ENCODE results near the gene DDHD1. TPM values are rescaled to one million over a fixed set of nuclear protein-coding genes. Genes with fewer than 3 reads are reported as not detected.

DDHD1 gene
- total RNA-seq, 1 donor from 2014 or later: 5.3 TPM

DNA sequence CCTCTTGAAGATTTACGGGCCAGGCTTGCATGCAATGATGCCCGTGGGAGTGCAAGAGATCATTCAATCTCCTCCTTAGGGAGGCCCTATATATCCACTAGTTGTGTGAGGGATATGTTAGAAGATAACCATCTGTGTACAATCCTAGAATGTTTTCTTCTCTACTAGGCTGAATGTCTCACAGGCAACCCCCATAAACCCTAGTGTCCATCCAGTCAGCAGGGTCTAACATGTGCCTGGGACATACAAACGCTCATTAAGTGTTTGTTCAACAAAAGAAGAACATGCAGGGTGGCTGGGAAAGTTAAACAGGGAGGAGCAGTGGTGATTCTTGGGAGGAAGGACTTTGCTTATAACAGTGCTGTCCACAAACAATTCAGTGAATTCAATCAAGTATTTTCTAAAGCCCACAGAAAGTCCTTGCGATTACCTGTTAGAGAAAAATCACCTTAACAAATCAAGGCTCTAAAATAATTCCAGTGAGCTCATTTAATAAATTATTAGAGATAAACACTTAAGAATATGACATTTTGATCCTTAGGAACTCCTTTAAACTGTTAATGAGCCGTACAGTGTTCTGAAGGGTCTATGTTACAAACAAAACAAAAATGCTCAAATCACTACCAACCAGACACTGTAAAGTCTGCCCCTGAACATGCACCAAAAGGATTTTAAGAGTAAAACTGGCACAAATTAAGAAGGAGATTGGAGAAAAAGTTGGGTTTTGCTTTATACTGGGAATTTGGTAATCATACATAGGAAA lies 105.6 kb downstream of the DDHD1 start:
- no peaks in the 10 kb centered on the region for H3K36me3 ChIP-seq (ENCODE audit: control insufficient read depth, insufficient read depth, low read length)

GRCh38 chr14:53044486-53044885 lies 108.6 kb downstream of the DDHD1 start:
- TF ChIP-seq, protein P1, sequence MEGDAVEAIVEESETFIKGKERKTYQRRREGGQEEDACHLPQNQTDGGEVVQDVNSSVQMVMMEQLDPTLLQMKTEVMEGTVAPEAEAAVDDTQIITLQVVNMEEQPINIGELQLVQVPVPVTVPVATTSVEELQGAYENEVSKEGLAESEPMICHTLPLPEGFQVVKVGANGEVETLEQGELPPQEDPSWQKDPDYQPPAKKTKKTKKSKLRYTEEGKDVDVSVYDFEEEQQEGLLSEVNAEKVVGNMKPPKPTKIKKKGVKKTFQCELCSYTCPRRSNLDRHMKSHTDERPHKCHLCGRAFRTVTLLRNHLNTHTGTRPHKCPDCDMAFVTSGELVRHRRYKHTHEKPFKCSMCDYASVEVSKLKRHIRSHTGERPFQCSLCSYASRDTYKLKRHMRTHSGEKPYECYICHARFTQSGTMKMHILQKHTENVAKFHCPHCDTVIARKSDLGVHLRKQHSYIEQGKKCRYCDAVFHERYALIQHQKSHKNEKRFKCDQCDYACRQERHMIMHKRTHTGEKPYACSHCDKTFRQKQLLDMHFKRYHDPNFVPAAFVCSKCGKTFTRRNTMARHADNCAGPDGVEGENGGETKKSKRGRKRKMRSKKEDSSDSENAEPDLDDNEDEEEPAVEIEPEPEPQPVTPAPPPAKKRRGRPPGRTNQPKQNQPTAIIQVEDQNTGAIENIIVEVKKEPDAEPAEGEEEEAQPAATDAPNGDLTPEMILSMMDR (IDR thresholded peaks at IDR 0.05; ENCODE audit: insufficient read depth, low read length, severe bottlenecking): no peak
- Histone ChIP-seq H3K36me3 (ENCODE audit: control insufficient read depth, insufficient read depth, low read length) (no peaks in the 10 kb centered on the region), H3K27me3 (ENCODE audit: control insufficient read depth, insufficient read depth, low read length) (no peaks in the 10 kb centered on the region), H3K4me3 (ENCODE audit: low read depth, low read length) (no peak overlapping the region)
- DNase-seq (ENCODE audit: low read depth) (no peak), FAIRE-seq (no peak)

More for the DNA sequence above, 105.6 kb downstream of the DDHD1 start:
- H3K4me3 ChIP-seq (ENCODE audit: low read depth, low read length): no peak overlapping the region
- H3K27me3 ChIP-seq (ENCODE audit: control insufficient read depth, insufficient read depth, low read length): no peaks in the 10 kb centered on the region
- TF ChIP-seq, protein P1 (IDR thresholded peaks at IDR 0.05; ENCODE audit: insufficient read depth, low read length, severe bottlenecking): no peak
- DNase-seq (ENCODE audit: low read depth): no peak
- no peak for FAIRE-seq

DNA sequence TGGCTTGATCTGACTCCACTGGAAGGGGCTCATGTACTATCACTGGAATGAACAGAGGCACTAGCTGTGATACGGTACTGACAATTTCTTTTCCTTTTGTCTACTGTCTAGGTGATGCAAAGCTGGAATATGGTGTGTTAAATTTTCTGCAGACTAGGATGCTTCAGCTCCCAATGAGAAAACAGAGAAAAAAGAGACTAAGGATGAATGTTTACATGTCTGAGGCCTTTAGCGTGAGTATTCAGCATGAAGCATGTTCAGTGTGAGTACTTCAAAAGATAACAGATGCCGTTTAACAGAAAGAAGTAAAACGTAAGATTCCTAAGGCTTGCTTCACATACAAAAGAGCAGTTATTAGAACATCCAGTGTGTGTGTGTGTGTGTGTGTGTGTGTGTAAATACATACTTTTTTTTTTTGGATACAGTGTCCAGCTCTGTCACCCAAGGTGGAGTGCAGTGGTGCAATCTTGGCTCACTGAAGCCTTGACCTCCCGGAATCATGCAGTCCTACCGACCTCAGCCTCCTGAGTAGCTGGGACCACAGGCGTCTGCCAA lies 110.0 kb downstream of the DDHD1 start:
- FAIRE-seq (no peak), DNase-seq (ENCODE audit: low read depth) (no peak)
- TF ChIP-seq, protein P1 (IDR thresholded peaks at IDR 0.05; ENCODE audit: insufficient read depth, low read length, severe bottlenecking): no peak
- Histone ChIP-seq H3K36me3 (ENCODE audit: control insufficient read depth, insufficient read depth, low read length) (no peaks in the 10 kb centered on the region), H3K27me3 (ENCODE audit: control insufficient read depth, insufficient read depth, low read length) (no peaks in the 10 kb centered on the region), H3K4me3 (ENCODE audit: low read depth, low read length) (no peak overlapping the region)

DNA sequence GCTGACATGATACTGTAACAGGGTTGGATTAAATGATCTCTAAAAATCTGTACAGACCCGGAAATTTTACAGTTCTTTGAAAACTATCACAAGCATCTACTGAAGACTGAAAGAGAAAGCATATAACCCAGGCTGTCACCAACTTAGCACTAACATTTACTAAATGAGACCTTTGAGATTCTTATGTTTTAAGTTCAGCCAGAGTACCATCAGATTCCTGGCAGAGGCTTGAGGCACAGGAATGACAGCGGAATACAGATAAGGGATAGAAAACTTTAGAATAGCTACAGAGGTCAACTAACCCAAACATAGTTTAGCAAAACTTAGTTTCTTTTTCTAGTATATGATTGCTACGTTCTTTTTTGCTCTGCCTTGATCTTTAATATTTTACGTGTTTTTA lies 110.6 kb downstream of the DDHD1 start:
- H3K4me3 ChIP-seq (ENCODE audit: low read depth, low read length): no peak overlapping the region
- FAIRE-seq (no peak), DNase-seq (ENCODE audit: low read depth) (no peak)
- no peaks in the 10 kb centered on the region for H3K36me3 ChIP-seq (ENCODE audit: control insufficient read depth, insufficient read depth, low read length)
- TF ChIP-seq, protein P1 (IDR thresholded peaks at IDR 0.05; ENCODE audit: insufficient read depth, low read length, severe bottlenecking): no peak
- H3K27me3 ChIP-seq (ENCODE audit: control insufficient read depth, insufficient read depth, low read length): no peaks in the 10 kb centered on the region

DNA sequence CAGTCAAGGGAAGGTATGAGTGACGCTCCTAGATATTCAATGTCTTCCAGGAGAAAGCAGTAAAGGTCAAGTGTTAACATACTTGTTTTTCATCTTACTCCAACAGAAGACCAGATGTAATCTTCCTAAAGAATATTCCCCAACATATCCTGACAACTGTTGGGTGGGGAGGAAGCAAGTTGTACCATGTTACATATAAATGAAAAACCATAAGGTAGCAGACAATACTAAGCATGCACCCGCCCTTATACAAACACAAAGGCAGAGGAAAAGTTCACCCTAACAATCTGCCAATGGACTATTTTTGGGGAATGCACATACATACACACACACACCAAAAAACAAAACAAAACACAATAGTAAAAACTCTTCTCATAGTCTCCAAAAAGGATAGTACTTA lies 112.1 kb downstream of the DDHD1 start:
- Histone ChIP-seq H3K4me3 (ENCODE audit: low read depth, low read length) (no peak overlapping the region), H3K27me3 (ENCODE audit: control insufficient read depth, insufficient read depth, low read length) (no peaks in the 10 kb centered on the region), H3K36me3 (ENCODE audit: control insufficient read depth, insufficient read depth, low read length) (no peaks in the 10 kb centered on the region)
- TF ChIP-seq, protein P1 (IDR thresholded peaks at IDR 0.05; ENCODE audit: insufficient read depth, low read length, severe bottlenecking): no peak
- DNase-seq (ENCODE audit: low read depth) (no peak), FAIRE-seq (no peak)
